ENCODE measurements around the gene DHPS.

The DHPS gene

GRCh38 chr19:12641456-12641855 is 40.2 kb downstream of the DHPS start:
- TF ChIP-seq CTCF (IDR thresholded peaks at IDR 0.05; ENCODE audit: control insufficient read depth, insufficient read depth, low read depth, low read length, missing control alignments) = no peak
- no peak overlapping the region for H3K4me3 ChIP-seq (ENCODE audit: control insufficient read depth, low read depth, low read length)
- DNase-seq (ENCODE audit: low read depth) = no peak

- peak; percentile 18 for DNase-seq (ENCODE audit: low read depth)
- TF ChIP-seq CTCF (IDR thresholded peaks at IDR 0.05; ENCODE audit: control insufficient read depth, insufficient read depth, low read depth, low read length, missing control alignments) = peak; percentile 90
- no peak overlapping the region for H3K4me3 ChIP-seq (ENCODE audit: control insufficient read depth, low read depth, low read length)
These were observed 41.6 kb downstream of the DHPS start for GRCh38 chr19:12639901-12640613.

- no peak for TF ChIP-seq CTCF (IDR thresholded peaks at IDR 0.05; ENCODE audit: control insufficient read depth, insufficient read depth, low read depth, low read length, missing control alignments)
- DNase-seq (ENCODE audit: low read depth) = no peak
- no peak overlapping the region for H3K4me3 ChIP-seq (ENCODE audit: control insufficient read depth, low read depth, low read length)
These were observed 43.0 kb downstream of the DHPS start for GRCh38 chr19:12638611-12639182.

GRCh38 chr19:12636631-12637030 is 45.0 kb downstream of the DHPS start:
- TF ChIP-seq CTCF (IDR thresholded peaks at IDR 0.05; ENCODE audit: control insufficient read depth, insufficient read depth, low read depth, low read length, missing control alignments) = no peak
- DNase-seq (ENCODE audit: low read depth) = no peak
- no peak overlapping the region for H3K4me3 ChIP-seq (ENCODE audit: control insufficient read depth, low read depth, low read length)

- no peak for DNase-seq (ENCODE audit: low read depth)
- no peak overlapping the region for H3K4me3 ChIP-seq (ENCODE audit: control insufficient read depth, low read depth, low read length)
- TF ChIP-seq CTCF (IDR thresholded peaks at IDR 0.05; ENCODE audit: control insufficient read depth, insufficient read depth, low read depth, low read length, missing control alignments) = no peak
These were observed 52.5 kb downstream of the DHPS start for GRCh38 chr19:12629215-12629614.

- H3K4me3 ChIP-seq (ENCODE audit: control insufficient read depth, low read depth, low read length) = no peak overlapping the region
- DNase-seq (ENCODE audit: low read depth) = no peak
- no peak for TF ChIP-seq CTCF (IDR thresholded peaks at IDR 0.05; ENCODE audit: control insufficient read depth, insufficient read depth, low read depth, low read length, missing control alignments)
These were observed 53.3 kb downstream of the DHPS start for GRCh38 chr19:12628040-12629022.
